Mononuclear cell (primary cell): ENCODE results near the gene CORO2A. TPM values are rescaled to one million over a fixed set of nuclear protein-coding genes. Genes with fewer than 3 reads are reported as not detected.

ENCODE experiments used
- H3K27me3 ChIP-seq: 2 replicates; pipeline ENCODE4 v1.6.0; 2011; ENCODE audit warnings: low read length, control low read depth; ENCODE audit not compliant: insufficient read depth
- H3K4me1 ChIP-seq: 2 replicates; pipeline ENCODE4 v1.5.1; 2011; ENCODE audit warnings: mild to moderate bottlenecking, low read length, control low read depth; ENCODE audit not compliant: insufficient read depth
- H3K4me3 ChIP-seq: 2 replicates; pipeline ENCODE4 v1.5.1; 2011; ENCODE audit warnings: mild to moderate bottlenecking, low read length, moderate library complexity
- H3K9me3 ChIP-seq: 2 replicates; pipeline ENCODE4 v1.5.1; 2011; ENCODE audit warnings: low read depth, mild to moderate bottlenecking, control low read depth, low read length
- total RNA-seq: library from RNA; depleted of rRNA; stranded (reverse); fragments of >200 nt; gene quantifications from one replicate; pipeline ENCODE4 v1.2.3, GENCODE V29; 2012

The CORO2A gene
- total RNA-seq = 4.6 TPM

GRCh38 chr9:98192503-98193335 lies at the start of gene CORO2A:
TSS of gene CORO2A (minus strand) at chr9:98192637. CDS start at chr9:98157660, 34,977 bp downstream.
- H3K4me1 ChIP-seq = peaks cover 29% of the 10 kb centered on the region
- peak within 1 kb of the TSS; percentile 63 for H3K4me3 ChIP-seq
- no peaks in the 10 kb centered on the region for H3K27me3 ChIP-seq
- H3K9me3 ChIP-seq = no peaks in the 10 kb centered on the region

GRCh38 chr9:98241357-98242300 lies 49.2 kb upstream of the CORO2A start:
- Histone ChIP-seq H3K9me3 (no peaks in the 10 kb centered on the region), H3K27me3 (no peaks in the 10 kb centered on the region), H3K4me3 (no peak overlapping the region), H3K4me1 (peaks cover 49% of the 10 kb centered on the region)

- Histone ChIP-seq H3K9me3 (no peaks in the 10 kb centered on the region), H3K27me3 (no peaks in the 10 kb centered on the region), H3K4me1 (peaks cover 43% of the 10 kb centered on the region), H3K4me3 (no peak overlapping the region)
Measured at GRCh38 chr9:98240475-98240874, 48.0 kb upstream of the CORO2A start.

- H3K4me1 ChIP-seq = peaks cover 33% of the 10 kb centered on the region
- no peak overlapping the region for H3K4me3 ChIP-seq
- no peaks in the 10 kb centered on the region for H3K9me3 ChIP-seq
- no peaks in the 10 kb centered on the region for H3K27me3 ChIP-seq
Measured at GRCh38 chr9:98236901-98237487, 44.6 kb upstream of the CORO2A start.

- H3K9me3 ChIP-seq = no peaks in the 10 kb centered on the region
- no peaks in the 10 kb centered on the region for H3K27me3 ChIP-seq
- H3K4me3 ChIP-seq = no peak overlapping the region
- H3K4me1 ChIP-seq = peaks cover 14% of the 10 kb centered on the region
Measured at GRCh38 chr9:98235126-98235525, 42.7 kb upstream of the CORO2A start.

GRCh38 chr9:98234245-98234825 lies 41.9 kb upstream of the CORO2A start:
- Histone ChIP-seq H3K4me1 (peaks cover 11% of the 10 kb centered on the region), H3K27me3 (no peaks in the 10 kb centered on the region), H3K4me3 (no peak overlapping the region), H3K9me3 (no peaks in the 10 kb centered on the region)

GRCh38 chr9:98232926-98233325 lies 40.5 kb upstream of the CORO2A start:
- peaks cover 18% of the 10 kb centered on the region for H3K4me1 ChIP-seq
- no peaks in the 10 kb centered on the region for H3K9me3 ChIP-seq
- H3K27me3 ChIP-seq = no peaks in the 10 kb centered on the region
- no peak overlapping the region for H3K4me3 ChIP-seq

GRCh38 chr9:98231770-98232478 lies 39.5 kb upstream of the CORO2A start:
- Histone ChIP-seq H3K9me3 (no peaks in the 10 kb centered on the region), H3K27me3 (no peaks in the 10 kb centered on the region), H3K4me1 (peaks cover 12% of the 10 kb centered on the region), H3K4me3 (no peak overlapping the region)

GRCh38 chr9:98230789-98231188 lies 38.4 kb upstream of the CORO2A start:
- H3K4me1 ChIP-seq = peaks cover 11% of the 10 kb centered on the region
- no peaks in the 10 kb centered on the region for H3K27me3 ChIP-seq
- H3K4me3 ChIP-seq = no peak overlapping the region

GRCh38 chr9:98230304-98230703 lies 37.9 kb upstream of the CORO2A start:
- Histone ChIP-seq H3K9me3 (no peaks in the 10 kb centered on the region), H3K27me3 (no peaks in the 10 kb centered on the region), H3K4me3 (no peak overlapping the region), H3K4me1 (peaks cover 11% of the 10 kb centered on the region)

More at GRCh38 chr9:98230789-98231188, 38.4 kb upstream of the CORO2A start:
- H3K9me3 ChIP-seq = no peaks in the 10 kb centered on the region

GRCh38 chr9:98229620-98230019 lies 37.2 kb upstream of the CORO2A start:
- H3K4me3 ChIP-seq = no peak overlapping the region
- no peaks in the 10 kb centered on the region for H3K9me3 ChIP-seq
- peaks cover 11% of the 10 kb centered on the region for H3K4me1 ChIP-seq
- no peaks in the 10 kb centered on the region for H3K27me3 ChIP-seq

GRCh38 chr9:98229090-98229395 lies 36.6 kb upstream of the CORO2A start:
- Histone ChIP-seq H3K4me3 (no peak overlapping the region), H3K9me3 (no peaks in the 10 kb centered on the region), H3K27me3 (no peaks in the 10 kb centered on the region), H3K4me1 (peaks cover 11% of the 10 kb centered on the region)

GRCh38 chr9:98228392-98229089 lies 36.1 kb upstream of the CORO2A start:
- Histone ChIP-seq H3K4me1 (peaks cover 13% of the 10 kb centered on the region), H3K4me3 (no peak overlapping the region), H3K27me3 (no peaks in the 10 kb centered on the region), H3K9me3 (no peaks in the 10 kb centered on the region)

- Histone ChIP-seq H3K9me3 (no peaks in the 10 kb centered on the region), H3K4me3 (no peak overlapping the region)
Measured at GRCh38 chr9:98227883-98228282, 35.4 kb upstream of the CORO2A start.

More at GRCh38 chr9:98227883-98228282, 35.4 kb upstream of the CORO2A start:
- Histone ChIP-seq H3K4me1 (peaks cover 17% of the 10 kb centered on the region), H3K27me3 (no peaks in the 10 kb centered on the region)
